ENCODE measurements around the gene FAM120AOS.

The FAM120AOS gene

GRCh38 chr9:93436655-93437407 lies 16.6 kb downstream of the FAM120AOS start:
- H3K4me3 ChIP-seq (ENCODE audit: low read depth, low read length, poor library complexity, severe bottlenecking) = no peak overlapping the region
- no peaks in the 10 kb centered on the region for H3K27me3 ChIP-seq (ENCODE audit: insufficient read depth, low read length)
- no peak overlapping the region for H3K9ac ChIP-seq (ENCODE audit: low read length)
- no peaks in the 10 kb centered on the region for H3F3A ChIP-seq (ENCODE audit: insufficient read depth, low read length)
- TF ChIP-seq CTCF (IDR thresholded peaks at IDR 0.05; ENCODE audit: low read length) (no peak), EZH2 (IDR thresholded peaks at IDR 0.05; ENCODE audit: borderline replicate concordance, low read length) (no peak)
- no peak overlapping the region for H2AFZ ChIP-seq (ENCODE audit: low read length)
- H3K79me2 ChIP-seq (ENCODE audit: insufficient read depth, low read length) = no peaks in the 10 kb centered on the region
- peaks cover 2% of the 10 kb centered on the region for H3K4me1 ChIP-seq (ENCODE audit: insufficient read depth, low read length, severe bottlenecking)
- H3K4me2 ChIP-seq (ENCODE audit: low read length) = no peak overlapping the region
- no peaks in the 10 kb centered on the region for H3K9me2 ChIP-seq (ENCODE audit: low read depth, low read length)
- no peaks in the 10 kb centered on the region for H4K20me1 ChIP-seq (ENCODE audit: insufficient read depth, low read length)
- H3K27ac ChIP-seq (ENCODE audit: low read depth, low read length, poor library complexity, severe bottlenecking) = no peak overlapping the region
- H3K36me3 ChIP-seq (ENCODE audit: insufficient read depth, low read length) = no peaks in the 10 kb centered on the region
- H3K9me3 ChIP-seq (ENCODE audit: low read length) = no peaks in the 10 kb centered on the region

- Histone ChIP-seq H3K36me3 (ENCODE audit: insufficient read depth, low read length) (no peaks in the 10 kb centered on the region), H3K9me3 (ENCODE audit: low read length) (no peaks in the 10 kb centered on the region), H3K4me1 (ENCODE audit: insufficient read depth, low read length, severe bottlenecking) (peaks cover 6% of the 10 kb centered on the region), H3K27ac (ENCODE audit: low read depth, low read length, poor library complexity, severe bottlenecking) (no peak overlapping the region), H3K4me2 (ENCODE audit: low read length) (no peak overlapping the region), H3K9ac (ENCODE audit: low read length) (no peak overlapping the region), H4K20me1 (ENCODE audit: insufficient read depth, low read length) (no peaks in the 10 kb centered on the region), H3K27me3 (ENCODE audit: insufficient read depth, low read length) (no peaks in the 10 kb centered on the region), H2AFZ (ENCODE audit: low read length) (no peak overlapping the region), H3F3A (ENCODE audit: insufficient read depth, low read length) (no peaks in the 10 kb centered on the region), H3K4me3 (ENCODE audit: low read depth, low read length, poor library complexity, severe bottlenecking) (no peak overlapping the region), H3K79me2 (ENCODE audit: insufficient read depth, low read length) (no peaks in the 10 kb centered on the region), H3K9me2 (ENCODE audit: low read depth, low read length) (no peaks in the 10 kb centered on the region)
- no peak for TF ChIP-seq EZH2 (IDR thresholded peaks at IDR 0.05; ENCODE audit: borderline replicate concordance, low read length)
- no peak for TF ChIP-seq CTCF (IDR thresholded peaks at IDR 0.05; ENCODE audit: low read length)
These were observed 17.2 kb downstream of the FAM120AOS start for GRCh38 chr9:93436218-93436617.

- TF ChIP-seq EZH2 (IDR thresholded peaks at IDR 0.05; ENCODE audit: borderline replicate concordance, low read length) (no peak), CTCF (IDR thresholded peaks at IDR 0.05; ENCODE audit: low read length) (no peak)
- no peaks in the 10 kb centered on the region for H3F3A ChIP-seq (ENCODE audit: insufficient read depth, low read length)
These were observed 18.0 kb downstream of the FAM120AOS start for GRCh38 chr9:93435386-93435785.

More at GRCh38 chr9:93435386-93435785, 18.0 kb downstream of the FAM120AOS start:
- H3K9me2 ChIP-seq (ENCODE audit: low read depth, low read length) = no peaks in the 10 kb centered on the region
- H4K20me1 ChIP-seq (ENCODE audit: insufficient read depth, low read length) = no peaks in the 10 kb centered on the region
- H3K36me3 ChIP-seq (ENCODE audit: insufficient read depth, low read length) = no peaks in the 10 kb centered on the region
- H3K79me2 ChIP-seq (ENCODE audit: insufficient read depth, low read length) = no peaks in the 10 kb centered on the region
- H3K9ac ChIP-seq (ENCODE audit: low read length) = no peak overlapping the region
- H2AFZ ChIP-seq (ENCODE audit: low read length) = no peak overlapping the region
- H3K27ac ChIP-seq (ENCODE audit: low read depth, low read length, poor library complexity, severe bottlenecking) = no peak overlapping the region
- H3K4me1 ChIP-seq (ENCODE audit: insufficient read depth, low read length, severe bottlenecking) = peaks cover 6% of the 10 kb centered on the region
- H3K9me3 ChIP-seq (ENCODE audit: low read length) = no peaks in the 10 kb centered on the region
- H3K27me3 ChIP-seq (ENCODE audit: insufficient read depth, low read length) = no peaks in the 10 kb centered on the region
- no peak overlapping the region for H3K4me2 ChIP-seq (ENCODE audit: low read length)
- H3K4me3 ChIP-seq (ENCODE audit: low read depth, low read length, poor library complexity, severe bottlenecking) = no peak overlapping the region

Data from OCI-LY1 (cell line).